GM12878 (cell line): ENCODE results near the gene DNAJC5G. TPM values are rescaled to one million over a fixed set of nuclear protein-coding genes. Genes with fewer than 3 reads are reported as not detected.

Source experiments
- ATAC-seq: fragments of 200-7000 bp; cut with Tn5 transposase; 3 replicates; pipeline ENCODE4 v1.9.1; 2020; ENCODE audit warnings: mild to moderate bottlenecking, moderate library complexity
- BruUV-seq: library from RNA; stranded (reverse); fragments of 400-500 nt; replicated peaks from 2 replicates; lab custom pipeline; 2021; lab: Mats Ljungman, UMichigan
- CTCF ChIA-PET: fragments of 300-600 bp; sonication (Branson Sonifier 250); formaldehyde crosslinking; extraction: SDS; loops from one replicate; lab custom pipeline; 2021; ENCODE audit warnings: inconsistent platforms; lab: Yijun Ruan, JAX
- POLR2A ChIA-PET: fragments of 350-600 bp; formaldehyde crosslinking; extraction: SDS; loops from one replicate; lab custom pipeline; 2021; ENCODE audit warnings: inconsistent platforms; lab: Charles Lee
- RAD21 ChIA-PET: fragments of 300-600 bp; sonication (Branson Sonifier 250); formaldehyde crosslinking; loops from one replicate; lab custom pipeline; 2023; ENCODE audit warnings: antibody characterized with exemption; ENCODE audit not compliant: unreplicated experiment; lab: Charles Lee
- SMC1A ChIA-PET: fragments of 300-600 bp; sonication (Branson Sonifier 250); formaldehyde crosslinking; loops from one replicate; lab custom pipeline; 2023; ENCODE audit not compliant: unreplicated experiment, uncharacterized antibody; lab: Charles Lee
- DNase-seq: peaks from one replicate; pipeline ENCODE4 v3.0.0-alpha.2; 2011; ENCODE audit warnings: low read depth, low spot score
- FAIRE-seq: peaks from 3 replicates; lab custom pipeline; 2011; peaks lifted over from hg19 to GRCh38; lab: Jason Lieb, UNC
- H2AFZ ChIP-seq: 2 replicates; pipeline ENCODE4 v1.6.0; 2011; ENCODE audit warnings: low read depth, low read length, control low read depth; ENCODE audit not compliant: control insufficient read depth
- H3K27ac ChIP-seq: 2 replicates; pipeline ENCODE4 v1.5.1; 2011; ENCODE audit warnings: control low read depth; ENCODE audit not compliant: control insufficient read depth, insufficient read depth
- H3K27me3 ChIP-seq, 2 experiments: replicated peaks in 1 of 2; 2 replicates each; pipeline versions ENCODE4 v1.6.0 to v1.6.1; 2011; ENCODE audit warnings: low read length in 1 of 2; ENCODE audit not compliant: control insufficient read depth in 2 of 2, insufficient read depth in 2 of 2
- H3K36me3 ChIP-seq, 2 experiments: 2 replicates each; pipeline ENCODE4 v1.5.1; 2011; ENCODE audit warnings: low read length in 1 of 2; ENCODE audit not compliant: control insufficient read depth in 2 of 2, insufficient read depth in 2 of 2
- H3K4me1 ChIP-seq: 2 replicates; pipeline ENCODE4 v1.6.1; 2011; ENCODE audit warnings: mild to moderate bottlenecking, low read length, moderate library complexity, mixed read lengths; ENCODE audit not compliant: control insufficient read depth, insufficient read depth
- H3K4me2 ChIP-seq: 2 replicates; pipeline ENCODE4 v1.6.0; 2011; ENCODE audit warnings: control low read depth; ENCODE audit not compliant: control insufficient read depth, insufficient read depth
- H3K4me3 ChIP-seq: fragments of 200-600 bp; sonication (generic); 2 replicates; pipeline ENCODE4 v1.5.1; 2016
- H3K79me2 ChIP-seq: 2 replicates; pipeline ENCODE4 v1.6.0; 2011; ENCODE audit warnings: low read length; ENCODE audit not compliant: control insufficient read depth, insufficient read depth
- H3K9ac ChIP-seq: 2 replicates; pipeline ENCODE4 v1.8.0; 2011; ENCODE audit warnings: low read length, control low read depth, mixed read lengths; ENCODE audit not compliant: control insufficient read depth, insufficient read depth
- H3K9me3 ChIP-seq: replicated peaks from 3 replicates; pipeline ENCODE4 v1.5.1; 2011; ENCODE audit warnings: mild to moderate bottlenecking, low read length; ENCODE audit not compliant: control insufficient read depth, insufficient read depth
- H4K20me1 ChIP-seq: 2 replicates; pipeline ENCODE4 v1.6.0; 2011; ENCODE audit not compliant: control insufficient read depth, insufficient read depth
- ATF3 ChIP-seq: IDR thresholded peaks from 2 replicates; pipeline ENCODE4 v1.6.1; 2011; ENCODE audit warnings: low read depth, mild to moderate bottlenecking, low read length, moderate library complexity, borderline replicate concordance; ENCODE audit errors: extremely low read depth
- BCL3 ChIP-seq: IDR thresholded peaks from 2 replicates; pipeline ENCODE4 v1.6.1; 2011; ENCODE audit warnings: borderline replicate concordance, low read depth, mild to moderate bottlenecking, moderate library complexity, low read length; ENCODE audit not compliant: insufficient read depth, poor library complexity, severe bottlenecking
- CBX5 ChIP-seq: sonication (generic); IDR thresholded peaks from 2 replicates; pipeline ENCODE4 v1.6.1; 2016; ENCODE audit warnings: low read depth, moderate library complexity, mild to moderate bottlenecking, inconsistent platforms
- E2F4 ChIP-seq: IDR thresholded peaks from 2 replicates; pipeline ENCODE4 v1.6.1; 2012; ENCODE audit warnings: low read depth, low read length, improper control_type of control experiment
- ESRRA ChIP-seq: IDR thresholded peaks from 2 replicates; pipeline ENCODE4 v1.6.1; 2012; ENCODE audit warnings: mild to moderate bottlenecking, low read length, improper control_type of control experiment
- FOXM1 ChIP-seq: IDR thresholded peaks from 2 replicates; pipeline ENCODE4 v1.6.1; 2012; ENCODE audit warnings: low read depth, mild to moderate bottlenecking, inconsistent platforms, low read length, moderate library complexity
- JUNB ChIP-seq: IDR thresholded peaks from 2 replicates; pipeline ENCODE4 v1.6.1; 2016; ENCODE audit warnings: antibody characterized with exemption, mild to moderate bottlenecking
- KDM1A ChIP-seq: fragments of 200-600 bp; sonication (generic); IDR thresholded peaks from 2 replicates; pipeline ENCODE4 v1.6.1; 2016; ENCODE audit warnings: borderline replicate concordance
- MTA2 ChIP-seq: fragments of 450-650 bp; IDR thresholded peaks from 2 replicates; pipeline ENCODE4 v1.6.1; 2016; ENCODE audit warnings: low read depth, mild to moderate bottlenecking, moderate library complexity
- NFIC ChIP-seq: IDR thresholded peaks from 2 replicates; pipeline ENCODE4 v1.6.1; 2012; ENCODE audit warnings: low read depth, mild to moderate bottlenecking, inconsistent platforms, low read length, moderate library complexity
- POU2F2 ChIP-seq: IDR thresholded peaks from 3 replicates; pipeline ENCODE4 v1.6.1; 2011; ENCODE audit warnings: low read depth, mild to moderate bottlenecking, low read length, borderline replicate concordance
- RUNX3 ChIP-seq: IDR thresholded peaks from 2 replicates; pipeline ENCODE4 v1.6.1; 2012; ENCODE audit warnings: low read length, inconsistent platforms
- STAT3 ChIP-seq: IDR thresholded peaks from 2 replicates; pipeline ENCODE4 v1.6.1; 2011; ENCODE audit warnings: low read depth, low read length, improper control_type of control experiment
- TCF3 ChIP-seq: IDR thresholded peaks from 2 replicates; pipeline ENCODE4 v1.6.1; 2012; ENCODE audit warnings: low read depth, mild to moderate bottlenecking, low read length, borderline replicate concordance; ENCODE audit not compliant: insufficient read depth
- WRNIP1 ChIP-seq: IDR thresholded peaks from 2 replicates; pipeline ENCODE4 v1.6.1; 2011; ENCODE audit warnings: low read depth, low read length, improper control_type of control experiment, borderline replicate concordance
- ZNF24 ChIP-seq: fragments of 450-650 bp; IDR thresholded peaks from 2 replicates; pipeline ENCODE4 v1.6.1; 2017; ENCODE audit warnings: antibody characterized with exemption, mild to moderate bottlenecking
- WGBS: methylation state at CpG from one replicate; pipeline ENCODE4 v1.1.6; 2016; ENCODE audit warnings: low lambda C conversion rate; ENCODE audit not compliant: insufficient replicate concordance, insufficient coverage; ENCODE audit errors: missing lambda C conversion rate; 5-methylcytosine and 5-hydroxymethylcytosine counted together
- in situ Hi-C: fragments of 300-500 bp; cut with MboI; formaldehyde crosslinking; loops from 9 replicates; pipeline ENCODE4 v1.14.3; 2018; ENCODE audit warnings: mixed read lengths
- intact Hi-C: fragments of 100-400 bp; cut with micrococcal nuclease; formaldehyde crosslinking; loops from one replicate; pipeline ENCODE4 v1.14.2; 2022; ENCODE audit not compliant: unreplicated experiment
- polyA plus RNA-seq, 11 experiments: library from polyadenylated mRNA; depleted of rRNA in 4 of 11; unstranded in 6 of 11; stranded (reverse) in 5 of 11; fragments of >200 nt; fragmentation: Nextera tagmentation in 4 of 11; fragmentation: Illumina TruSeq in 1 of 11; extraction: Ambion mirVana in 4 of 11; extraction: Trizol in 1 of 11; gene quantifications; 1 replicate in 1 of 11; 2 replicates in 10 of 11; pipeline versions ENCODE4 v1.2.1 to v1.2.3, GENCODE V29; 2011 to 2016; ENCODE audit warnings: inconsistent platforms in 2 of 11, missing spikeins in 2 of 11, low read depth in 1 of 11
- total RNA-seq, 4 experiments: library from RNA; depleted of rRNA in 3 of 4; stranded (reverse); fragments of >200 nt in 3 of 4; fragmentation: Illumina TruSeq in 1 of 4; extraction: Trizol in 1 of 4; gene quantifications; 2 replicates each; pipeline versions ENCODE4 v1.2.1 to v1.2.3, GENCODE V29; 2013 to 2021

Gene DNAJC5G
- total and polyA plus RNA-seq, 10 of the 15 experiments (the other 5 are each of a cell fraction or from before 2014, with no cell fraction given): not detected

- POLR2A ChIA-PET: interaction anchor here (0.7 to 1.9 kb wide), 5 partner anchors 24 to 306 kb away, joined by 3 to 5 read pairs (median 4); partner anchors contain the start of genes CCDC121, GPN1, GTF3C2 and PREB
- intact Hi-C loops: loop anchor here (2.0 kb wide), 1 partner anchor 48 kb away; the partner anchor contains the start of genes EIF2B4 and SNX17
- in situ Hi-C loops: no loop called here
- TF ChIP-seq NFIC (peak; percentile 38; the same call in 1 of the 2 replicates), JUNB (no peak), FOXM1 (no peak; the same call in 1 of the 2 replicates), POU2F2 (peak; percentile 68; the same call in 2 of the 3 replicates), WRNIP1 (no peak), KDM1A (no peak), RUNX3 (peak; percentile 88), E2F4 (no peak), CBX5 (no peak), ZNF24 (no peak), BCL3 (peak; percentile 72), ESRRA (no peak), ATF3 (peak; percentile 80; the same call in 1 of the 2 replicates), MTA2 (no peak), STAT3 (no peak), TCF3 (0 out of 2 replicates have a peak, but pooled peaks have one; percentile 15)
These were observed 47.7 kb downstream of the DNAJC5G start, which contains the start of gene MPV17 for GRCh38 chr2:27322766-27323595. Gene MPV17, minus strand, starts transcription at chr2:27323097. Its CDS starts 580 bp downstream, at chr2:27322517.

More at GRCh38 chr2:27322766-27323595, 47.7 kb downstream of the DNAJC5G start, which contains the start of gene MPV17:
- H3K79me2 ChIP-seq: peaks cover 27% of the 10 kb centered on the region
- BruUV-seq: TSS peak; percentile 99
- no peaks in the 10 kb centered on the region for H3K9me3 ChIP-seq
- peak within 1 kb of the TSS; percentile 99 for H3K4me2 ChIP-seq
- H2AFZ ChIP-seq: peak within 1 kb of the TSS; percentile 85
- CTCF ChIA-PET: interaction anchor here (0.9 to 5.7 kb wide), 7 partner anchors 20 to 360 kb away, joined by 3 to 49 read pairs (median 6); no protein-coding TSS in a partner anchor
- peaks cover 6% of the 10 kb centered on the region for H3K4me1 ChIP-seq
- FAIRE-seq: peak; percentile 97
- H3K9ac ChIP-seq: peak within 1 kb of the TSS; percentile 98
- peak within 1 kb of the TSS; percentile 95 for H3K27ac ChIP-seq
- 4% methylated on average over 39 of the region's 39 CpGs for WGBS
- SMC1A ChIA-PET: interaction anchor here (0.8 to 3.1 kb wide), 7 partner anchors 9 to 108 kb away, joined by 3 to 17 read pairs (median 4); partner anchors contain the start of genes EIF2B4 and GTF3C2
- peak within 1 kb of the TSS; percentile 99 for H3K4me3 ChIP-seq
- no peaks in the 10 kb centered on the region for H3K27me3 ChIP-seq
- peaks cover 2 to 10% of the 10 kb centered on the region in 2 experiments for H3K36me3 ChIP-seq
- RAD21 ChIA-PET: interaction anchor here (1.4 to 1.9 kb wide), 4 partner anchors 20 to 106 kb away, joined by 4 to 6 read pairs (median 5); partner anchors contain the start of gene NRBP1
- ATAC-seq: peak; percentile 97
- no peaks in the 10 kb centered on the region for H4K20me1 ChIP-seq
- DNase-seq: peak; percentile 61
